PC-3 (cell line): ENCODE data around the gene FZD4.

ENCODE experiments used
- EZH2phosphoT487 ChIP-seq: fragments of 300-600 bp; sonication (generic); IDR thresholded peaks from 2 replicates; pipeline ENCODE4 v1.6.1; 2018; ENCODE audit warnings: mild to moderate bottlenecking, antibody characterized with exemption, low read length, borderline replicate concordance
- TF ChIP-seq, protein P1 (sequence below): fragments of 300-600 bp; sonication (generic); conservative IDR thresholded peaks from 2 replicates; pipeline ENCODE4 v1.5.1; 2017; ENCODE audit warnings: antibody characterized with exemption, low read depth, mild to moderate bottlenecking, low read length

GRCh38 chr11:86978756-86979608 lies 23.8 kb upstream of the FZD4 start:
- TF ChIP-seq, protein P1, sequence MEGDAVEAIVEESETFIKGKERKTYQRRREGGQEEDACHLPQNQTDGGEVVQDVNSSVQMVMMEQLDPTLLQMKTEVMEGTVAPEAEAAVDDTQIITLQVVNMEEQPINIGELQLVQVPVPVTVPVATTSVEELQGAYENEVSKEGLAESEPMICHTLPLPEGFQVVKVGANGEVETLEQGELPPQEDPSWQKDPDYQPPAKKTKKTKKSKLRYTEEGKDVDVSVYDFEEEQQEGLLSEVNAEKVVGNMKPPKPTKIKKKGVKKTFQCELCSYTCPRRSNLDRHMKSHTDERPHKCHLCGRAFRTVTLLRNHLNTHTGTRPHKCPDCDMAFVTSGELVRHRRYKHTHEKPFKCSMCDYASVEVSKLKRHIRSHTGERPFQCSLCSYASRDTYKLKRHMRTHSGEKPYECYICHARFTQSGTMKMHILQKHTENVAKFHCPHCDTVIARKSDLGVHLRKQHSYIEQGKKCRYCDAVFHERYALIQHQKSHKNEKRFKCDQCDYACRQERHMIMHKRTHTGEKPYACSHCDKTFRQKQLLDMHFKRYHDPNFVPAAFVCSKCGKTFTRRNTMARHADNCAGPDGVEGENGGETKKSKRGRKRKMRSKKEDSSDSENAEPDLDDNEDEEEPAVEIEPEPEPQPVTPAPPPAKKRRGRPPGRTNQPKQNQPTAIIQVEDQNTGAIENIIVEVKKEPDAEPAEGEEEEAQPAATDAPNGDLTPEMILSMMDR, result peak; percentile 95
- no peak for TF ChIP-seq EZH2phosphoT487
